OCI-LY3 (cell line): ENCODE measurements around the gene CCDC6.

Experiments used
- CTCF ChIP-seq: fragments of 200-600, 300-600 bp; sonication (generic); IDR thresholded peaks from 2 replicates; pipeline ENCODE4 v1.5.1; 2014; ENCODE audit warnings: antibody characterized with exemption, low read length, low read depth
- EZH2phosphoT487 ChIP-seq: fragments of 200-600 bp; shearing (Covaris generic); IDR thresholded peaks from 2 replicates; pipeline ENCODE4 v1.6.1; 2018; ENCODE audit warnings: antibody characterized with exemption, mixed run types, low read depth

GRCh38 chr10:59902016-59902415, 4.3 kb downstream of the CCDC6 start:
- TF ChIP-seq CTCF (no peak), EZH2phosphoT487 (no peak)
